MCF 10A (cell line): ENCODE data around the gene ANKRD11. TPM values are rescaled to one million over a fixed set of nuclear protein-coding genes. Genes with fewer than 3 reads are reported as not detected.

Source experiments
- BruUV-seq: library from RNA; stranded (reverse); fragments of 400-500 nt; replicated peaks from 2 replicates; lab custom pipeline; 2021; lab: Mats Ljungman, UMichigan
- CTCF ChIA-PET: fragments of 300-600 bp; sonication (Branson Sonifier 250); formaldehyde crosslinking; extraction: SDS; loops from one replicate; lab custom pipeline; 2021; ENCODE audit warnings: antibody characterized with exemption, inconsistent platforms; lab: Yijun Ruan, JAX
- POLR2A ChIA-PET: fragments of 300-600, 350-650 bp; sonication (Branson Sonifier 250); formaldehyde crosslinking; extraction: SDS; loops from one replicate; lab custom pipeline; 2020; ENCODE audit warnings: antibody characterized with exemption, inconsistent platforms; lab: Yijun Ruan, JAX
- DNase-seq: peaks from one replicate; pipeline ENCODE4 v3.0.0-alpha.2; 2018; ENCODE audit not compliant: unreplicated experiment
- H3K27ac Mint-ChIP-seq: one replicate; pipeline ENCODE4 v1.8.0; 2022; ENCODE audit warnings: mild to moderate bottlenecking, low read depth, mixed read lengths; ENCODE audit not compliant: unreplicated experiment
- H3K27me3 Mint-ChIP-seq: one replicate; pipeline ENCODE4 v1.8.0; 2022; ENCODE audit warnings: mixed read lengths; ENCODE audit not compliant: insufficient read depth, unreplicated experiment
- H3K36me3 Mint-ChIP-seq: one replicate; pipeline ENCODE4 v1.8.0; 2022; ENCODE audit warnings: mild to moderate bottlenecking, moderate library complexity, mixed read lengths; ENCODE audit not compliant: insufficient read depth, unreplicated experiment
- H3K4me1 Mint-ChIP-seq: one replicate; pipeline ENCODE4 v1.8.0; 2022; ENCODE audit warnings: mixed read lengths; ENCODE audit not compliant: insufficient read depth, unreplicated experiment
- H3K4me3 Mint-ChIP-seq: one replicate; pipeline ENCODE4 v1.8.0; 2022; ENCODE audit warnings: mild to moderate bottlenecking, moderate library complexity, mixed read lengths; ENCODE audit not compliant: unreplicated experiment
- H3K9me3 Mint-ChIP-seq: one replicate; pipeline ENCODE4 v1.8.0; 2022; ENCODE audit warnings: mixed read lengths; ENCODE audit not compliant: unreplicated experiment
- intact Hi-C: fragments of 100-400 bp; cut with micrococcal nuclease; formaldehyde crosslinking; loops from 2 replicates; pipeline ENCODE4 v1.14.1; 2022
- total RNA-seq: library from RNA; stranded (reverse); gene quantifications from 2 replicates; pipeline ENCODE4 v1.2.3, GENCODE V29; 2022
- TF ChIP-seq, protein P1 (sequence below): fragments of 200-600 bp; IDR thresholded peaks from one replicate; pipeline ENCODE4 v1.8.0; 2022; ENCODE audit warnings: antibody characterized with exemption, mild to moderate bottlenecking; ENCODE audit not compliant: unreplicated experiment

ANKRD11 gene
- total RNA-seq, 1 experiment from 2014 or later = 237 TPM

DNA sequence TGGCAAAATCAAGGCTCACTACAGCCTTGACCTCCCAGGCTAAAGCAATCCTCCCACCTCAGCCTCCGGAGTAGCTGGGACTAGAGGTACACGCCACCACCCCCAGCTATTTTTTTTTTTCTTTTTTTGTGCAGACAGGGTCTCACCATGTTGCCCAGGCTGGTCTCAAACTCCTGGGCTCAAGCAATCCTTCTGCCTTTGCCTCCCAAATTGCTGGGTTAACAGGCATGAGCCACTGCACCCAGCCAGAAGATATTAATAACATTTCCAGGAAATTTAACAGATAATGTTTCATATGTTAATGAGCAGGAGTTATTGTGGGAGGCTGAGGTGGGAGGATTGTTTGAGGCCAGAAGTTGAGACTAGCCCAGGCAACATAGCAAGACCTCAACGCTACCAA is 9.4 kb upstream of the ANKRD11 start:
- peaks cover 9% of the 10 kb centered on the region for H3K4me1 Mint-ChIP-seq
- peaks cover 22% of the 10 kb centered on the region for H3K36me3 Mint-ChIP-seq
- no peaks in the 10 kb centered on the region for H3K27me3 Mint-ChIP-seq
- TF ChIP-seq, protein P1, sequence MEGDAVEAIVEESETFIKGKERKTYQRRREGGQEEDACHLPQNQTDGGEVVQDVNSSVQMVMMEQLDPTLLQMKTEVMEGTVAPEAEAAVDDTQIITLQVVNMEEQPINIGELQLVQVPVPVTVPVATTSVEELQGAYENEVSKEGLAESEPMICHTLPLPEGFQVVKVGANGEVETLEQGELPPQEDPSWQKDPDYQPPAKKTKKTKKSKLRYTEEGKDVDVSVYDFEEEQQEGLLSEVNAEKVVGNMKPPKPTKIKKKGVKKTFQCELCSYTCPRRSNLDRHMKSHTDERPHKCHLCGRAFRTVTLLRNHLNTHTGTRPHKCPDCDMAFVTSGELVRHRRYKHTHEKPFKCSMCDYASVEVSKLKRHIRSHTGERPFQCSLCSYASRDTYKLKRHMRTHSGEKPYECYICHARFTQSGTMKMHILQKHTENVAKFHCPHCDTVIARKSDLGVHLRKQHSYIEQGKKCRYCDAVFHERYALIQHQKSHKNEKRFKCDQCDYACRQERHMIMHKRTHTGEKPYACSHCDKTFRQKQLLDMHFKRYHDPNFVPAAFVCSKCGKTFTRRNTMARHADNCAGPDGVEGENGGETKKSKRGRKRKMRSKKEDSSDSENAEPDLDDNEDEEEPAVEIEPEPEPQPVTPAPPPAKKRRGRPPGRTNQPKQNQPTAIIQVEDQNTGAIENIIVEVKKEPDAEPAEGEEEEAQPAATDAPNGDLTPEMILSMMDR = no peak
- no TSS peak for BruUV-seq
- ChIA-PET POLR2A (interaction anchor here (0.7 kb wide), 1 partner anchor 213 kb away, joined by 3 read pairs; no protein-coding TSS in a partner anchor), CTCF (interaction anchor here (0.7 kb wide), 2 partner anchors 10 to 184 kb away, joined by 3 to 5 read pairs; no protein-coding TSS in a partner anchor)
- no peaks in the 10 kb centered on the region for H3K9me3 Mint-ChIP-seq
- no peak overlapping the region for H3K27ac Mint-ChIP-seq
- no peak for DNase-seq
- intact Hi-C loops = no loop called here
- H3K4me3 Mint-ChIP-seq = no peak overlapping the region

GRCh38 chr16:89498839-89499238 is 8.5 kb upstream of the ANKRD11 start:
- Mint-ChIP-seq H3K27me3 (no peaks in the 10 kb centered on the region), H3K27ac (no peak overlapping the region), H3K36me3 (peaks cover 29% of the 10 kb centered on the region), H3K4me3 (no peak overlapping the region), H3K4me1 (peaks cover 9% of the 10 kb centered on the region), H3K9me3 (no peaks in the 10 kb centered on the region)
- ChIA-PET POLR2A (interaction anchor here (0.6 to 2.9 kb wide), 2 partner anchors 9 to 52 kb away, joined by 4 to 16 read pairs; partner anchors contain the start of gene SPG7), CTCF (interaction anchor here (0.7 to 1.0 kb wide), 2 partner anchors 9 to 190 kb away, joined by 5 read pairs; no protein-coding TSS in a partner anchor)
- intact Hi-C loops = no loop called here
- TF ChIP-seq, protein P1 = no peak
- BruUV-seq = no TSS peak
- no peak for DNase-seq

DNA sequence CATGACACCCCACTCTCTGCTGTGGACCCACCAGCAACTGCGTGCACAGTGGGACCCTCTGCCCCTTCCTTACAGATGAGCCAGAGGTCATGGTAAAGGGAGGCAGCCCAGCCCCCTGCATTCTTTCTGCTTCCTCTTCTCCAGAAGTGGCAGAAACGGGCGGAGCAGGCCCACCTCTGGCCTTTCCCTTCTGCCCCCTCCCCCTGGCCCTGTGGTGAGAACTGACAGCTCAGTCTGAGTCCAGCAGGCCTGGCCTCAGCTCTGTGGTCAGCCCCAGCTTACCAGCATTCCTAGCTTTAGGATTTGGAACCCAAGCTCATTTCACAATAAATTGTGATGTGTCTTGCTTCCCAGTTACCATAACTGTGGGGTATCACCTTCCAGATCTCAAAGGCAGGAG is 4.8 kb upstream of the ANKRD11 start:
- intact Hi-C loops = no loop called here
- Mint-ChIP-seq H3K4me1 (no peaks in the 10 kb centered on the region), H3K27ac (peak overlapping the region; percentile 12), H3K27me3 (no peaks in the 10 kb centered on the region), H3K4me3 (no peak overlapping the region), H3K9me3 (no peaks in the 10 kb centered on the region), H3K36me3 (peaks cover 29% of the 10 kb centered on the region)
- CTCF ChIA-PET = interaction anchor here (1.2 to 1.4 kb wide), 2 partner anchors 52 to 85 kb away, joined by 3 to 4 read pairs; no protein-coding TSS in a partner anchor
- TF ChIP-seq, protein P1 = no peak
- POLR2A ChIA-PET = interaction anchor here (0.6 to 1.5 kb wide), 5 partner anchors 8 to 255 kb away, joined by 3 to 4 read pairs (median 3); no protein-coding TSS in a partner anchor
- BruUV-seq = no TSS peak
- no peak for DNase-seq

DNA sequence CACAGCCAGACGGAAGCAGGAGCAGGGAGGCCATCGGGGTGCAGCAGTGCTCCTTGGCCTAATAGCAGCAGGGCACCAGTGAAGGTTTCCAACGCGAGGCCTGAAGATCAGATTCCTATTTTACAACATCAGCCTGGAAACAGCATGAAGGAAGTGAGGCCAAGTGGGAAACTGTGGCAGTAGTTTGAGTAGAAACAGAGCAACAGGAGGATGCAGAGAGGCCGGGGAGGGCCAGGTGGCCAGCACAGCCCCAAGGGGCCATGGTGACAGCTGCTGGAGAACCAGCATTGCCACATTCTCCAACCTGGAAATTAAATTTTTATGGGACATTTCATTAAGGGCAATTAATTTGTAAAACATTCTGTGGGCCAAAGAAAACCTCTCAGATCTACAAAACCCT is 3.4 kb upstream of the ANKRD11 start:
- no peaks in the 10 kb centered on the region for H3K9me3 Mint-ChIP-seq
- no TSS peak for BruUV-seq
- intact Hi-C loops = no loop called here
- POLR2A ChIA-PET = interaction anchor here (1.1 kb wide), 1 partner anchor 10 kb away, joined by 3 read pairs; no protein-coding TSS in a partner anchor
- H3K4me3 Mint-ChIP-seq = no peak overlapping the region
- H3K27me3 Mint-ChIP-seq = no peaks in the 10 kb centered on the region
- H3K4me1 Mint-ChIP-seq = no peaks in the 10 kb centered on the region
- TF ChIP-seq, protein P1 = no peak
- H3K27ac Mint-ChIP-seq = no peak overlapping the region
- no peak for DNase-seq
- H3K36me3 Mint-ChIP-seq = peaks cover 20% of the 10 kb centered on the region
- CTCF ChIA-PET = no interaction called here
